COLO668 (cell line): Measurements from ENCODE around the gene PHF13.
"Not testable (repeated sequence)": the region's sequence is repeated elsewhere in the genome, so short reads cannot be mapped to it uniquely, and the experiment has no call there.

Experiments used
- DNase-seq: peaks from one replicate; lab custom pipeline; 2025; ENCODE audit not compliant: unreplicated experiment; lab: John Stamatoyannopoulos, UW

Gene PHF13

GRCh38 chr1:6627031-6627430, 13.5 kb downstream of the PHF13 start:
- no peak for DNase-seq

GRCh38 chr1:6627841-6628545, 14.5 kb downstream of the PHF13 start:
- no peak for DNase-seq

GRCh38 chr1:6628971-6629479, 15.5 kb downstream of the PHF13 start:
- DNase-seq, result no peak

- DNase-seq, result no peak
Observed at GRCh38 chr1:6630027-6630426, 16.5 kb downstream of the PHF13 start.

GRCh38 chr1:6631058-6631457, 17.5 kb downstream of the PHF13 start:
- DNase-seq, result no peak

- no peak for DNase-seq
Observed at GRCh38 chr1:6632588-6633514, 19.3 kb downstream of the PHF13 start.

GRCh38 chr1:6634371-6635052, 21.0 kb downstream of the PHF13 start:
- peak; percentile 46 for DNase-seq

- DNase-seq, result no peak
Observed at GRCh38 chr1:6635161-6635909, 21.8 kb downstream of the PHF13 start.

- no peak for DNase-seq
Observed at GRCh38 chr1:6635910-6636760, 22.6 kb downstream of the PHF13 start.

- DNase-seq, result not testable (repeated sequence)
Observed at GRCh38 chr1:6636778-6637177, 23.2 kb downstream of the PHF13 start.

GRCh38 chr1:6637770-6638169, 24.2 kb downstream of the PHF13 start:
- DNase-seq, result no peak

GRCh38 chr1:6638226-6638625, 24.7 kb downstream of the PHF13 start:
- DNase-seq, result no peak

- not testable (repeated sequence) for DNase-seq
Observed at GRCh38 chr1:6640867-6641266, 27.3 kb downstream of the PHF13 start.

- no peak for DNase-seq
Observed at GRCh38 chr1:6645018-6645417, 31.5 kb downstream of the PHF13 start.

- peak; percentile 25 for DNase-seq
Observed at GRCh38 chr1:6646499-6647148, 33.1 kb downstream of the PHF13 start.

GRCh38 chr1:6648556-6648955, 35.0 kb downstream of the PHF13 start:
- DNase-seq, result no peak

GRCh38 chr1:6651909-6652308, 38.4 kb downstream of the PHF13 start:
- DNase-seq, result no peak

- no peak for DNase-seq
Observed at GRCh38 chr1:6652986-6653385, 39.5 kb downstream of the PHF13 start.
